ENCODE results near the gene ORC4. TPM values are rescaled to one million over a fixed set of nuclear protein-coding genes. Genes with fewer than 3 reads are reported as not detected.

ORC4 gene
- 10 to 100 TPM; 36.7 to 55.2 (median 45.8) TPM for total RNA-seq
- polyA plus RNA-seq = 13.9 TPM
- long read RNA-seq, donor 1, full-length matches to known transcripts = 51 of 70 reads
- long read RNA-seq, donor 1, partial matches to known transcripts = 1 of 70 reads
- long read RNA-seq, donor 1, other reads (novel, unspliced or antisense) = 18 of 70 reads
- long read RNA-seq, donor 2, full-length matches to known transcripts = 7 of 16 reads
- long read RNA-seq, donor 2, partial matches to known transcripts = 2 of 16 reads
- long read RNA-seq, donor 2, other reads (novel, unspliced or antisense) = 7 of 16 reads
- long read RNA-seq, donor 3, full-length matches to known transcripts = 84 of 99 reads
- long read RNA-seq, donor 3, partial matches to known transcripts = 4 of 99 reads
- long read RNA-seq, donor 3, other reads (novel, unspliced or antisense) = 11 of 99 reads
- long read RNA-seq, donor 4, full-length matches to known transcripts = 16 of 25 reads
- long read RNA-seq, donor 4, partial matches to known transcripts = 3 of 25 reads
- long read RNA-seq, donor 4, other reads (novel, unspliced or antisense) = 6 of 25 reads

- Histone ChIP-seq H3K27me3 (ENCODE audit: control insufficient read depth, insufficient read depth) (no peaks in the 10 kb centered on the region), H3K27ac (ENCODE audit: low read length) (peak within 1 kb of the TSS; percentile 91), H3K4me1 (ENCODE audit: control insufficient read depth, insufficient read depth, low read length) (peaks cover 2% of the 10 kb centered on the region), H3K4me3 (ENCODE audit: low read length) (peak within 1 kb of the TSS; percentile 86), H3K9me3 (ENCODE audit: control insufficient read depth, low read length) (no peaks in the 10 kb centered on the region)
- ATAC-seq = peak; percentile 99
- intact Hi-C loops (cut with DNase I) = no loop called here
- DNase-seq = peak; percentile 98 to 99 (median 99)
- under 1% methylated on average over 52 of the region's 52 CpGs for WGBS
Observed at GRCh38 chr2:148020111-148021058, at the start of gene ORC4. TSS of gene ORC4 (minus strand) at chr2:148020737. CDS start at chr2:147975958, 44,779 bp downstream.

GRCh38 chr2:148067801-148068200 lies 47.3 kb upstream of the ORC4 start:
- intact Hi-C loops (cut with DNase I) = no loop called here
- DNase-seq (no peak), ATAC-seq (no peak)
- 92% methylated on average over 1 of the region's 1 CpG for WGBS
- no peak overlapping the region for H3K27ac ChIP-seq (ENCODE audit: low read length)
- H3K9me3 ChIP-seq (ENCODE audit: control insufficient read depth, low read length) = no peaks in the 10 kb centered on the region
- no peaks in the 10 kb centered on the region for H3K27me3 ChIP-seq (ENCODE audit: control insufficient read depth, insufficient read depth)
- no peak overlapping the region for H3K4me3 ChIP-seq (ENCODE audit: low read length)
- peaks cover 2% of the 10 kb centered on the region for H3K4me1 ChIP-seq (ENCODE audit: control insufficient read depth, insufficient read depth, low read length)

- 91% methylated on average over 6 of the region's 6 CpGs for WGBS
- Histone ChIP-seq H3K27me3 (ENCODE audit: control insufficient read depth, insufficient read depth) (no peaks in the 10 kb centered on the region), H3K4me1 (ENCODE audit: control insufficient read depth, insufficient read depth, low read length) (peaks cover 2% of the 10 kb centered on the region), H3K4me3 (ENCODE audit: low read length) (no peak overlapping the region), H3K27ac (ENCODE audit: low read length) (no peak overlapping the region), H3K9me3 (ENCODE audit: control insufficient read depth, low read length) (no peaks in the 10 kb centered on the region)
- DNase-seq = no peak
- no peak for ATAC-seq
- intact Hi-C loops (cut with DNase I) = no loop called here
Observed at GRCh38 chr2:148065936-148066335, 45.4 kb upstream of the ORC4 start.

GRCh38 chr2:148063633-148064032 lies 43.1 kb upstream of the ORC4 start:
- WGBS = 78% methylated on average over 2 of the region's 2 CpGs
- Histone ChIP-seq H3K4me1 (ENCODE audit: control insufficient read depth, insufficient read depth, low read length) (peaks cover 2% of the 10 kb centered on the region), H3K27me3 (ENCODE audit: control insufficient read depth, insufficient read depth) (no peaks in the 10 kb centered on the region), H3K4me3 (ENCODE audit: low read length) (no peak overlapping the region), H3K9me3 (ENCODE audit: control insufficient read depth, low read length) (no peaks in the 10 kb centered on the region), H3K27ac (ENCODE audit: low read length) (no peak overlapping the region)
- ATAC-seq (no peak), DNase-seq (no peak)
- intact Hi-C loops (cut with DNase I) = no loop called here

- 88% methylated on average over 1 of the region's 1 CpG for WGBS
- no peaks in the 10 kb centered on the region for H3K4me1 ChIP-seq (ENCODE audit: control insufficient read depth, insufficient read depth, low read length)
- ATAC-seq (no peak), DNase-seq (no peak)
- H3K27me3 ChIP-seq (ENCODE audit: control insufficient read depth, insufficient read depth) = no peaks in the 10 kb centered on the region
- no peak overlapping the region for H3K4me3 ChIP-seq (ENCODE audit: low read length)
- intact Hi-C loops (cut with DNase I) = no loop called here
- H3K9me3 ChIP-seq (ENCODE audit: control insufficient read depth, low read length) = no peaks in the 10 kb centered on the region
- no peak overlapping the region for H3K27ac ChIP-seq (ENCODE audit: low read length)
Observed at GRCh38 chr2:148058641-148059040, 38.1 kb upstream of the ORC4 start.

- H3K4me3 ChIP-seq (ENCODE audit: low read length) = no peak overlapping the region
- no peak for ATAC-seq
- no peak for DNase-seq
- no peaks in the 10 kb centered on the region for H3K9me3 ChIP-seq (ENCODE audit: control insufficient read depth, low read length)
- H3K27me3 ChIP-seq (ENCODE audit: control insufficient read depth, insufficient read depth) = no peaks in the 10 kb centered on the region
- H3K4me1 ChIP-seq (ENCODE audit: control insufficient read depth, insufficient read depth, low read length) = no peaks in the 10 kb centered on the region
- WGBS = 96% methylated on average over 3 of the region's 3 CpGs
- intact Hi-C loops (cut with DNase I) = no loop called here
- no peak overlapping the region for H3K27ac ChIP-seq (ENCODE audit: low read length)
Observed at GRCh38 chr2:148052687-148053086, 32.1 kb upstream of the ORC4 start.

GRCh38 chr2:148049284-148049683 lies 28.7 kb upstream of the ORC4 start:
- Histone ChIP-seq H3K9me3 (ENCODE audit: control insufficient read depth, low read length) (no peaks in the 10 kb centered on the region), H3K27ac (ENCODE audit: low read length) (no peak overlapping the region), H3K4me1 (ENCODE audit: control insufficient read depth, insufficient read depth, low read length) (no peaks in the 10 kb centered on the region), H3K27me3 (ENCODE audit: control insufficient read depth, insufficient read depth) (no peaks in the 10 kb centered on the region), H3K4me3 (ENCODE audit: low read length) (no peak overlapping the region)
- no peak for ATAC-seq
- DNase-seq = no peak
- intact Hi-C loops (cut with DNase I) = no loop called here

- Histone ChIP-seq H3K9me3 (ENCODE audit: control insufficient read depth, low read length) (no peaks in the 10 kb centered on the region), H3K27me3 (ENCODE audit: control insufficient read depth, insufficient read depth) (no peaks in the 10 kb centered on the region), H3K4me3 (ENCODE audit: low read length) (no peak overlapping the region), H3K4me1 (ENCODE audit: control insufficient read depth, insufficient read depth, low read length) (no peaks in the 10 kb centered on the region), H3K27ac (ENCODE audit: low read length) (no peak overlapping the region)
- ATAC-seq (no peak), DNase-seq (no peak)
- intact Hi-C loops (cut with DNase I) = no loop called here
- WGBS = 85% methylated on average over 1 of the region's 1 CpG
Observed at GRCh38 chr2:148048475-148049221, 28.1 kb upstream of the ORC4 start.

- DNase-seq (no peak), ATAC-seq (no peak)
- Histone ChIP-seq H3K4me3 (ENCODE audit: low read length) (no peak overlapping the region), H3K27ac (ENCODE audit: low read length) (no peak overlapping the region), H3K9me3 (ENCODE audit: control insufficient read depth, low read length) (no peaks in the 10 kb centered on the region), H3K27me3 (ENCODE audit: control insufficient read depth, insufficient read depth) (no peaks in the 10 kb centered on the region), H3K4me1 (ENCODE audit: control insufficient read depth, insufficient read depth, low read length) (no peaks in the 10 kb centered on the region)
- 82% methylated on average over 1 of the region's 1 CpG for WGBS
- intact Hi-C loops (cut with DNase I) = no loop called here
Observed at GRCh38 chr2:148046802-148047201, 26.3 kb upstream of the ORC4 start.

- no peak for DNase-seq
- Histone ChIP-seq H3K27ac (ENCODE audit: low read length) (no peak overlapping the region), H3K9me3 (ENCODE audit: control insufficient read depth, low read length) (no peaks in the 10 kb centered on the region), H3K27me3 (ENCODE audit: control insufficient read depth, insufficient read depth) (no peaks in the 10 kb centered on the region), H3K4me3 (ENCODE audit: low read length) (no peak overlapping the region), H3K4me1 (ENCODE audit: control insufficient read depth, insufficient read depth, low read length) (no peaks in the 10 kb centered on the region)
- WGBS = 98% methylated on average over 2 of the region's 2 CpGs
- intact Hi-C loops (cut with DNase I) = no loop called here
- no peak for ATAC-seq
Observed at GRCh38 chr2:148044322-148044721, 23.8 kb upstream of the ORC4 start.

All from right cardiac atrium (tissue), 5 donors.